ENCODE data around the gene TAF11L4.
"Not testable (repeated sequence)": the region's sequence is repeated elsewhere in the genome, so short reads cannot be mapped to it uniquely, and the experiment has no call there.

The TAF11L4 gene

DNA sequence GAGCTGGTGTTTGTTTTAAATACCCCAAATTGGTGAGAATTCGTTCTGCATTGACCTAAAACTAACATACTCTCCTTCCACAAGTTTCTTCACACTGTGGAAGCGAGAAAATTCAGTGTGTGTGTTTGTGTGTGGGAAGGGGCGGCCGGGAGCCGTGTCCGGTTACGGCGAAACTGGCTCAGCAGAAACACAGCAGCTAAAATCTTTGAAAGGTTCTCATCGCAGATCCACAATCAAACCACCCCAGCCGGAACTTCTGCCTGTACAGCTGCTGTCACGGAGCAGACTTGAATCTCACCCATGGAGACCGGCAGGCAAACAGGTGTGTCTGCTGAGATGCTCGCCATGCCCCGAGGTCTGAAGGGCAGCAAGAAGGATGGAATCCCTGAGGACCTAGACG is at the start of gene TAF11L4:
TSS of gene TAF11L4 (plus strand) at position 301 of the 400 bp plus-strand sequence.
- not testable (repeated sequence) for DNase-seq (ENCODE audit: low read depth)

- not testable (repeated sequence) for DNase-seq (ENCODE audit: low read depth)
Observed at GRCh38 chr5:17475064-17475463, 46.5 kb upstream of the TAF11L4 start.

DNA sequence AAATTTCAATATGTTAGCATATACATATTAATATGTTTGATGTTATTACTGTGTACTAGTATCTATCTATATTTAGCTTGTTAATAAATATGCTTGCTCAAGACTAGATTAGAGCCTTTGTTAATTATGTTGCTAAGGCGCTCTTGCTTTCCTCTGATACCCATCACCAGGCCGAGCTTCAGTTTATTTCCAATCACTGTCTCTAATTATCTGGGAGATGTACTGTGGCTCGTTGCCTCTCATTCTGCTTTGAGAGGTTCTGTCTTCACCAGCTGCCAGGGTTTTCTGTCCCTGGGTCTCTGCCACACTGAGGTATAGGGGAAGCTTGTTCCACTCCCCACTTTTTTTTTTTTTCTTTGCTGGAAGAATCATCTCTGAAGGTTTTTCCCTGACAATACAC is 44.6 kb upstream of the TAF11L4 start:
- DNase-seq (ENCODE audit: low read depth), result no peak

DNA sequence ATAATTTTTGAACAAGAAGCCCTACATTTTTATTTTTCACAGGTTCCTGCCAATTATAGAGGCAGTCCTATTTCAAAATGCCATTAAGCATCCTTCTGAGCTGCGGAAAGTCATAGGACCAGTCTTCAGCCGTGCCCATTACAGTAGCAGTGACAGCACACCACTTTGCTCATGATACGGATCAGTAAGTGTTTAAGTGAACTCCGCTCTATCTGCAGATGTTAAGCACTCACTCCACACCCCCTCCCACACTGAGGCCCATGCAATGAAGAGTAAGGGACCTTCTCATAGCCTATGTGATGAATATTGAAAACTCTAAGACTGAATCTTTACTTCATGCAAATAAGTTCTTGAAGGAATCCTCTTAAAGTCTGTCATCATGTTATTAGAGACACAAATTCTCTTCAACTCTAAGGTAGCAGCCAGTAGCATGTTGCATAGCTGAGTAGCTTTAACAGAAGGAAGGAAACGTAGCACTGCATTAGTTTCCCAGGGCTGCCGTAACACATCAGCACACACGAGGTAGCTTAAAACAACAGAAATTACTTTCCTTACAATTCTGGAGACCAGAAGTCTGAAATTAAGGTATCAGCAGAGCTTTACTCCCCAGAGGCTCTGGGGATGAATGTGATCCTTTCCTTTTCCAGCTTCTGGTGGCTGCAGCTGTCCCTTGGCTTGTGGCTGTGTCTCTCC is 43.9 kb upstream of the TAF11L4 start:
- DNase-seq (ENCODE audit: low read depth), result no peak

- no peak for DNase-seq (ENCODE audit: low read depth)
Observed at GRCh38 chr5:17481378-17481777, 40.2 kb upstream of the TAF11L4 start.

- DNase-seq (ENCODE audit: low read depth), result no peak
Observed at GRCh38 chr5:17482790-17483189, 38.8 kb upstream of the TAF11L4 start.

GRCh38 chr5:17486464-17487173 is 35.0 kb upstream of the TAF11L4 start:
- not testable (repeated sequence) for DNase-seq (ENCODE audit: low read depth)

- no peak for DNase-seq (ENCODE audit: low read depth)
Observed at GRCh38 chr5:17487174-17487512, 34.5 kb upstream of the TAF11L4 start.

DNA sequence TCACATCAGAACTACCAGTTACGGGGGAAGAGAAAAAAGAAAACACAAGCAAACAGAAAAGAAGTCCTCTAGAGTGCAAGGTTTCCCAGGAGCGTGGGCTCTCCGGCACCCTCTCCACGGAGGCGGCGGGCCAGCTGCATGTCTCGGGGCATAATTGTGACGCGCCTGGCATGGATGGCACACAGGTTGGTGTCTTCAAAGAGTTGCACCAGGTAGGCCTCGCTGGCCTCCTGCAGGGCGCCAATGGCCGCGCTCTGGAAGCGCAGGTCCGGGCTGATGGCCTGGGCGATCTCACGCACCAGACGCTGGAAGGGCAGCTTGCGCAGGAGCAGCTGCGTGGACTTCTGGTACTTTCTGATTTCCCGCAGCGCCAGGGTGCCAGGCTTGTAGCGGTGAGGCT is 30.3 kb upstream of the TAF11L4 start:
- DNase-seq (ENCODE audit: low read depth), result not testable (repeated sequence)

- DNase-seq (ENCODE audit: low read depth), result no peak
Observed at GRCh38 chr5:17492770-17493169, 28.8 kb upstream of the TAF11L4 start.

- no peak for DNase-seq (ENCODE audit: low read depth)
Observed at GRCh38 chr5:17497446-17497845, 24.2 kb upstream of the TAF11L4 start.

DNA sequence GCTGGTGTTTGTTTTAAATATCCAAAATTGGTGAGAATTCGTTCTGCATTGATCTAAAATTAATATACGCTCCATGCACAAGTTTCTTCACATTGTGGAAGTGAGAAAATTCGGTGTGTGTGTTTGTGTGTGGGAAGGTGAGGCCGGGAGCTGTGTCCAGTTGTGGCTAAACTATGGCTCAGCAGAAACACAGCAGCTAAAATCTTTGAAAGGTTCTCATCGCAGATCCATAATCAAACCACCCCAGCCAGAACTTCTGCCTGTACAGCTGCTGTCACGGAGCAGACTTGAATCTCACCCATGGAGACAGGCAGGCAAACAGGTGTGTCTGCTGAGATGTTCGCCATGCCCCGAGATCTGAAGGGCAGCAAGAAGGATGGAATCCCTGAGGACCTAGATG is 23.7 kb upstream of the TAF11L4 start, which contains the start of gene TAF11L2:
TSS of gene TAF11L2 (plus strand) at position 301 of the 400 bp plus-strand sequence.
- DNase-seq (ENCODE audit: low read depth), result not testable (repeated sequence)

DNA sequence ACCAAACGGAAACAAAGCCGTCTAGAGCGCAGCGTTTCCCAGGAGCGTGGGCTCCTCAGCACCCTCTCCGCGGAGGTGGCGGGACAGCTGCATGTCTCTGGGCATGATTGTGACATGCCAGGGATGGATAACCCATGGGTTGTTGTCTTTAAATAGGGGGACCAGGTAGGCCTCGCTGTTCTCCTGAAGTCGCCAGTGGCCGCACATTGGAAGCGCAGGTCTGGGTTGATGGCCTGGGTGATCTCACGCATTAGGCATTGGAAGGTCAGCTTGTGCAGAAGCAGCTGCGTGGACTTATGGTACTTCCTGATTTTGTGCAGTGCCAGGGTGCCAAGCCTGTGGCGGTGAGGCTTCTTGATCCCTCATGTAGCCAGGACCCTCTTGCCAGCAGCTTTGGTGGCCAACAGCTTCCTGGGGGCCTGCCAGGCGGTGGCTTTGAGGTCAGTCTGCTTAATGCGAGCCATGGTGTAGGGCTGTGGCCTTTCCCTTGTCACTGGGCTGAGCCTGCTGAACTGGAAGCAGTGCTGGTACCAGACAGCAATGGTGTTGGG is 9.8 kb upstream of the TAF11L4 start:
- DNase-seq (ENCODE audit: low read depth), result no peak

DNA sequence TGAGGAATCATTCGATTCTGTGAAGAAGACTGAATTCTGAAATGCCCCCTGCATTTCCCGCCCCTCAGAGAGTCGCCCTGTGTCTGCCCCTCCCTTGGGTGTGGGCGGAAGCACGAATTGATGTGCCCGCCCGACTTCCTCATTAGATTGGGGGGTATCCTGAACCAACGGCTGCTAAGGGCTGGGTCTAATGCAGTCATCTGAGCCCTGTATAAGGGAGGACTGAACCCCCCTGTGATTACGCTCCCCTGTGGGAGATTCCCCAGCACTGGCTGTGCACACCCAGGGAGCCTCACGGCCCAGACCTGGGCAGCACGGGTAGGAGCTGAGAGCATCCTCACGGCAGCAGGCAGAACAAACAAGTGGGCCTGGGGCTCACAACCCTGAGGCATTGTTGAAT is 4.1 kb upstream of the TAF11L4 start:
- DNase-seq (ENCODE audit: low read depth), result not testable (repeated sequence)

DNA sequence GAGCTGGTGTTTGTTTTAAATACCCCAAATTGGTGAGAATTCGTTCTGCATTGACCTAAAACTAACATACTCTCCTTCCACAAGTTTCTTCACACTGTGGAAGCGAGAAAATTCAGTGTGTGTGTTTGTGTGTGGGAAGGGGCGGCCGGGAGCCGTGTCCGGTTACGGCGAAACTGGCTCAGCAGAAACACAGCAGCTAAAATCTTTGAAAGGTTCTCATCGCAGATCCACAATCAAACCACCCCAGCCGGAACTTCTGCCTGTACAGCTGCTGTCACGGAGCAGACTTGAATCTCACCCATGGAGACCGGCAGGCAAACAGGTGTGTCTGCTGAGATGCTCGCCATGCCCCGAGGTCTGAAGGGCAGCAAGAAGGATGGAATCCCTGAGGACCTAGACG is 3.5 kb upstream of the TAF11L4 start, which contains the start of gene TAF11L3:
TSS of gene TAF11L3 (plus strand) at position 301 of the 400 bp plus-strand sequence.
- not testable (repeated sequence) for DNase-seq (ENCODE audit: low read depth)

- not testable (repeated sequence) for DNase-seq (ENCODE audit: low read depth)
Observed at GRCh38 chr5:17519508-17519907, 2.1 kb upstream of the TAF11L4 start.

DNA sequence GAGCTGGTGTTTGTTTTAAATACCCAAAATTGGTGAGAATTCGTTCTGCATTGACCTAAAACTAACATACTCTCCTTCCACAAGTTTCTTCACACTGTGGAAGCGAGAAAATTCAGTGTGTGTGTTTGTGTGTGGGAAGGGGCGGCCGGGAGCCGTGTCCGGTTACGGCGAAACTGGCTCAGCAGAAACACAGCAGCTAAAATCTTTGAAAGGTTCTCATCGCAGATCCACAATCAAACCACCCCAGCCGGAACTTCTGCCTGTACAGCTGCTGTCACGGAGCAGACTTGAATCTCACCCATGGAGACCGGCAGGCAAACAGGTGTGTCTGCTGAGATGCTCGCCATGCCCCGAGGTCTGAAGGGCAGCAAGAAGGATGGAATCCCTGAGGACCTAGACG is 3.3 kb downstream of the TAF11L4 start, which contains the start of gene TAF11L5:
TSS of gene TAF11L5 (plus strand) at position 301 of the 400 bp plus-strand sequence.
- not testable (repeated sequence) for DNase-seq (ENCODE audit: low read depth)

GRCh38 chr5:17526504-17526903 is 4.9 kb downstream of the TAF11L4 start:
- DNase-seq (ENCODE audit: low read depth), result not testable (repeated sequence)

- not testable (repeated sequence) for DNase-seq (ENCODE audit: low read depth)
Observed at GRCh38 chr5:17528369-17528768, 6.8 kb downstream of the TAF11L4 start, which contains the start of gene TAF11L6. Gene TAF11L6, plus strand, starts transcription at chr5:17528669.

Measured in activated T-cell treated with anti-CD3 and anti-CD28 coated beads for 24 hours (primary cell).